ENCODE data around the gene CCL22.

Gene CCL22

DNA sequence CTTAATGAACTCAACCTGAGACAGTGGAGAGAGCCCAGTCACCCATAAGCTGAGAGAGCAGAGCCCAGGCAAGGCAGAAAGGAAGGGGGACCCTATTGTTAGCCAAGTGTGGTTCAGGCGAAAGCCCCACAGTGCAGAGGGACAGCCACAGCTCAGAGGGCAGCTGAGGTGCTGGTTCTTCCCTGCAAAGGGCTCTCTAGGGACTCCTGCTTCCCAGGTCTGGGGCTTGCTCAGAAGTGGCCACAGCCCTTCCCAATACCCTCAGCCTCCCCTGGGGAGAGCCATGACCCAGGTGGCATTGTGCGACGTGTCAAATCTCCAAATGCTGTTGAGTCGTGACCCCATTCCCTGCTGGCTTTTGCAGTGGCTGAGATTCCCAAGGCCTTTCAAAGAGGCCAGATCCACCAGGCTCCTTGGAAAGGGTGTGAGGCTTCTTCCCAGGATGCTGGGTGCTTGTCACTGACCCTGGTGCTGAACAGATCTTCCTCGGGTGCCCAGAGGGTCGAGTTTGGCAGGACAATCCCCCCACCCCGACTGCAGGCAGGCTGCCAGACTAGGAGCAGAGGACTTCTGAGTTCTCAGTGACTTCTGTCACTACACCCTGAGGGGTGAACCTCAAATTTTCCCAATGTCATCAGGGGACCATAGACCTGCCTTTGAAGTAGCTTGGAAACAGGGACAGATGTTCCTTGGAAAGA is 43.5 kb downstream of the CCL22 start:
- H3K36me3 ChIP-seq (ENCODE audit: control insufficient read depth in 2 of 2, insufficient read depth in 1 of 2, low read length in 2 of 2) = no peaks in the 10 kb centered on the region
- ChIA-PET CTCF (interaction anchor here (0.6 to 2.0 kb wide), 6 partner anchors 11 to 102 kb away, joined by 3 to 7 read pairs (median 4); partner anchors contain the start of gene POLR2C), POLR2A (no interaction called here)
- no peak overlapping the region for H3K27ac ChIP-seq (ENCODE audit: extremely low read depth, low read depth, low read length)
- no peaks in the 10 kb centered on the region for H3K4me1 ChIP-seq (ENCODE audit: control insufficient read depth, insufficient read depth, low read length)
- TF ChIP-seq, protein P1, sequence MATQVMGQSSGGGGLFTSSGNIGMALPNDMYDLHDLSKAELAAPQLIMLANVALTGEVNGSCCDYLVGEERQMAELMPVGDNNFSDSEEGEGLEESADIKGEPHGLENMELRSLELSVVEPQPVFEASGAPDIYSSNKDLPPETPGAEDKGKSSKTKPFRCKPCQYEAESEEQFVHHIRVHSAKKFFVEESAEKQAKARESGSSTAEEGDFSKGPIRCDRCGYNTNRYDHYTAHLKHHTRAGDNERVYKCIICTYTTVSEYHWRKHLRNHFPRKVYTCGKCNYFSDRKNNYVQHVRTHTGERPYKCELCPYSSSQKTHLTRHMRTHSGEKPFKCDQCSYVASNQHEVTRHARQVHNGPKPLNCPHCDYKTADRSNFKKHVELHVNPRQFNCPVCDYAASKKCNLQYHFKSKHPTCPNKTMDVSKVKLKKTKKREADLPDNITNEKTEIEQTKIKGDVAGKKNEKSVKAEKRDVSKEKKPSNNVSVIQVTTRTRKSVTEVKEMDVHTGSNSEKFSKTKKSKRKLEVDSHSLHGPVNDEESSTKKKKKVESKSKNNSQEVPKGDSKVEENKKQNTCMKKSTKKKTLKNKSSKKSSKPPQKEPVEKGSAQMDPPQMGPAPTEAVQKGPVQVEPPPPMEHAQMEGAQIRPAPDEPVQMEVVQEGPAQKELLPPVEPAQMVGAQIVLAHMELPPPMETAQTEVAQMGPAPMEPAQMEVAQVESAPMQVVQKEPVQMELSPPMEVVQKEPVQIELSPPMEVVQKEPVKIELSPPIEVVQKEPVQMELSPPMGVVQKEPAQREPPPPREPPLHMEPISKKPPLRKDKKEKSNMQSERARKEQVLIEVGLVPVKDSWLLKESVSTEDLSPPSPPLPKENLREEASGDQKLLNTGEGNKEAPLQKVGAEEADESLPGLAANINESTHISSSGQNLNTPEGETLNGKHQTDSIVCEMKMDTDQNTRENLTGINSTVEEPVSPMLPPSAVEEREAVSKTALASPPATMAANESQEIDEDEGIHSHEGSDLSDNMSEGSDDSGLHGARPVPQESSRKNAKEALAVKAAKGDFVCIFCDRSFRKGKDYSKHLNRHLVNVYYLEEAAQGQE (tag by site-specific recombination; IDR thresholded peaks at IDR 0.05) = peak; percentile 73
- TF ChIP-seq ZNF366 (tag by site-specific recombination; conservative IDR thresholded peaks at IDR 0.05) = no peak
- no peak overlapping the region for H3K4me3 ChIP-seq (ENCODE audit: low read depth, low read length)
- H3K9me3 ChIP-seq (ENCODE audit: control insufficient read depth, insufficient read depth, low read depth, low read length) = no peaks in the 10 kb centered on the region

DNA sequence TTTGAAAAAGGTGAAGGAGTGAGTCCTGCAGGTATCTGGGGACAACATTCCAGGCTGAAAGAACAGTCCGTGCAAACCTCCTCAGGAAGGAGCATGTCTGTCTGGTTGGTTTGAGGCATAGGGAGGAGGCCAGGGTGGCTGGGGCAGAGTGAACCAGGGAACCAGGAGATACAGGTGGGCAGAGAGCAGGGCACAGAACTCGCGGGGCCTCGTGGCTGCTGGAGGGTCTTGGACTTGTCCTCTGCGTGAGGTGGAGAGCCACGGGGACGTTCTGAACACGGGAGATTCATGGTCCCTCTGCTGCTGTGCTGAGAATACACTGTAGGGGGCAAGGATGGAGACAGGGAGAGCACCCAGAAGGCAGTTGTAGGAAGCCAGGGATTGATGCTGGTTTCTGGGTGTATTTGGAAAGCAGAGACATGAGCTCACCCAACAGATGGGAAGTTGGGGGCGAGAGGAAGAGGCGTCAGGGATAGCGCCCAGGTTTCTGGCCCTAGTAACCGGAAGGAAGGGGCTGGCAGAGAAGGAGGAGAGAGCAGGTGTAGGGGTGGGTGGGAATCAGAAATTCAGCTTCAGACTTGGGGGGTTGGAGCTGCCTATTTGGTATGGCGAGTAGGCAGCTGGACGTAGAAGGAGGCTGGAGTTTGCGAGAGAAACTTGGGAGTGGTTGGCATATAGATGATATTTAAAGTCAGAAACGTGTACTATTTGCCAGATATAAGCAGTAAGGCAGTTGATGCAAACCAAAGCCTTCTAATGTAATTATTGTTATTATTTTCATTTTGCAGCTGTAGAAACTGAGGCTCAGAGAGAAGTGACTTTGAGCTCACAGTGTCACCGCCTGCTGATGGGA is 45.6 kb downstream of the CCL22 start, which contains the start of gene CCL17:
TSS of gene CCL17 (plus strand) at position 803 of the 853 bp plus-strand sequence. CDS start 9,166 bp downstream, outside the sequence.
- CTCF ChIA-PET = interaction anchor here (1.0 to 2.6 kb wide), 3 partner anchors 13 to 26 kb away, joined by 3 to 12 read pairs (median 3); no protein-coding TSS in a partner anchor
- Histone ChIP-seq H3K9me3 (ENCODE audit: control insufficient read depth, insufficient read depth, low read depth, low read length) (no peaks in the 10 kb centered on the region), H3K27ac (ENCODE audit: extremely low read depth, low read depth, low read length) (no peak within 1 kb of the TSS), H3K4me1 (ENCODE audit: control insufficient read depth, insufficient read depth, low read length) (no peaks in the 10 kb centered on the region), H3K4me3 (ENCODE audit: low read depth, low read length) (no peak within 1 kb of the TSS), H3K36me3 (ENCODE audit: control insufficient read depth in 2 of 2, insufficient read depth in 1 of 2, low read length in 2 of 2) (no peaks in the 10 kb centered on the region)
- POLR2A ChIA-PET = no interaction called here
- TF ChIP-seq EGR2 (tag by site-specific recombination; IDR thresholded peaks at IDR 0.05; ENCODE audit: low read depth) (peak; percentile 79), ZFHX2 (tag by site-specific recombination; conservative IDR thresholded peaks at IDR 0.05) (peak; percentile 41; the same call in 1 of the 2 replicates), ZNF146 (tag by site-specific recombination; IDR thresholded peaks at IDR 0.05) (no peak)
- TF ChIP-seq, protein P2, sequence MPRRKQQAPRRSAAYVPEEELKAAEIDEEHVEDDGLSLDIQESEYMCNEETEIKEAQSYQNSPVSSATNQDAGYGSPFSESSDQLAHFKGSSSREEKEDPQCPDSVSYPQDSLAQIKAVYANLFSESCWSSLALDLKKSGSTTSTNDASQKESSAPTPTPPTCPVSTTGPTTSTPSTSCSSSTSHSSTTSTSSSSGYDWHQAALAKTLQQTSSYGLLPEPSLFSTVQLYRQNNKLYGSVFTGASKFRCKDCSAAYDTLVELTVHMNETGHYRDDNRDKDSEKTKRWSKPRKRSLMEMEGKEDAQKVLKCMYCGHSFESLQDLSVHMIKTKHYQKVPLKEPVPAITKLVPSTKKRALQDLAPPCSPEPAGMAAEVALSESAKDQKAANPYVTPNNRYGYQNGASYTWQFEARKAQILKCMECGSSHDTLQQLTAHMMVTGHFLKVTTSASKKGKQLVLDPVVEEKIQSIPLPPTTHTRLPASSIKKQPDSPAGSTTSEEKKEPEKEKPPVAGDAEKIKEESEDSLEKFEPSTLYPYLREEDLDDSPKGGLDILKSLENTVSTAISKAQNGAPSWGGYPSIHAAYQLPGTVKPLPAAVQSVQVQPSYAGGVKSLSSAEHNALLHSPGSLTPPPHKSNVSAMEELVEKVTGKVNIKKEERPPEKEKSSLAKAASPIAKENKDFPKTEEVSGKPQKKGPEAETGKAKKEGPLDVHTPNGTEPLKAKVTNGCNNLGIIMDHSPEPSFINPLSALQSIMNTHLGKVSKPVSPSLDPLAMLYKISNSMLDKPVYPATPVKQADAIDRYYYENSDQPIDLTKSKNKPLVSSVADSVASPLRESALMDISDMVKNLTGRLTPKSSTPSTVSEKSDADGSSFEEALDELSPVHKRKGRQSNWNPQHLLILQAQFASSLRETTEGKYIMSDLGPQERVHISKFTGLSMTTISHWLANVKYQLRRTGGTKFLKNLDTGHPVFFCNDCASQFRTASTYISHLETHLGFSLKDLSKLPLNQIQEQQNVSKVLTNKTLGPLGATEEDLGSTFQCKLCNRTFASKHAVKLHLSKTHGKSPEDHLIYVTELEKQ (tag by site-specific recombination; IDR thresholded peaks at IDR 0.05; ENCODE audit: borderline replicate concordance) = no peak

DNA sequence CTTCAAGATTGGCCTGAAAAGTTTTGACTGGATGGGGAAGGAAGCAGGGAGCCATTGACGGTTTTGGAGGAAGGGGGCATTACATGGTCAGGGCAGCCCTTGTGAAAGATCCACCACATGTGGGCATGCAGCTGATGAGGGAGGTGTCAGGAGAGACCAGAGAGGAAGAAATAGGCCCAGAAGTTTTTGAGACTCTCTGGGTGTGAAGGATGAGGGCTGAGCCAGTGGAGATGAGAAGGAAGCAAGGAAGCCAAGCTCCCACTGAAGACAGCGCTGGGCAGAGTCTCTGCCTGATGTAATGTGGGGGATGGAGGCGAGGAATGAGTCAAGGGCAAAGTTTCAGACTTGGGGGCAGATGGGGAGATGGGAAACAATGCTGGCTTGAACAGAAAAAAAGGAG is 46.5 kb downstream of the CCL22 start:
- peak; percentile 51; the same call in 1 of the 2 replicates for TF ChIP-seq ZNF16 (tag by site-specific recombination; IDR thresholded peaks at IDR 0.05; ENCODE audit: low read depth)
- no peak for TF ChIP-seq ZNF529 (tag by site-specific recombination; IDR thresholded peaks at IDR 0.05; ENCODE audit: insufficient replicate concordance)
- Histone ChIP-seq H3K9me3 (ENCODE audit: control insufficient read depth, insufficient read depth, low read depth, low read length) (no peaks in the 10 kb centered on the region), H3K4me3 (ENCODE audit: low read depth, low read length) (no peak overlapping the region), H3K27ac (ENCODE audit: extremely low read depth, low read depth, low read length) (no peak overlapping the region), H3K4me1 (ENCODE audit: control insufficient read depth, insufficient read depth, low read length) (no peaks in the 10 kb centered on the region), H3K36me3 (ENCODE audit: control insufficient read depth in 2 of 2, insufficient read depth in 1 of 2, low read length in 2 of 2) (no peaks in the 10 kb centered on the region)
- CTCF ChIA-PET = interaction anchor here (1.0 to 2.6 kb wide), 3 partner anchors 12 to 25 kb away, joined by 3 to 12 read pairs (median 3); no protein-coding TSS in a partner anchor
- POLR2A ChIA-PET = no interaction called here

Measured in HEK293 (cell line).